Stimulated activated CD8-positive, alpha-beta memory T cell treated with anti-CD3 and anti-CD28 coated beads, Interleukin-7, amount 100 ng/mL, for 4 hours (primary cell): ENCODE measurements around the gene LMAN2.
"Not testable (repeated sequence)": the region's sequence is repeated elsewhere in the genome, so short reads cannot be mapped to it uniquely, and the experiment has no call there.

ENCODE experiments used
- DNase-seq, 2 donors: peaks; one replicate each; pipeline ENCODE4 v3.0.0-alpha.2; 2020; ENCODE audit warnings: low read depth in 2 of 2

The LMAN2 gene

GRCh38 chr5:177378884-177379883, 27.7 kb upstream of the LMAN2 start:
- DNase-seq = no peak

GRCh38 chr5:177377851-177378776, 26.6 kb upstream of the LMAN2 start:
- no peak for DNase-seq

GRCh38 chr5:177376107-177376506, 24.6 kb upstream of the LMAN2 start:
- DNase-seq = no peak

- DNase-seq = not testable (repeated sequence)
Measured at GRCh38 chr5:177375516-177375915, 24.0 kb upstream of the LMAN2 start.

- DNase-seq = no peak
Measured at GRCh38 chr5:177374211-177374610, 22.7 kb upstream of the LMAN2 start.

GRCh38 chr5:177373806-177374205, 22.3 kb upstream of the LMAN2 start:
- no peak for DNase-seq

- no peak for DNase-seq
Measured at GRCh38 chr5:177372910-177373309, 21.4 kb upstream of the LMAN2 start.

GRCh38 chr5:177372034-177372896, 20.8 kb upstream of the LMAN2 start:
- peak in 1 of 2 donors; percentile 28 for DNase-seq

GRCh38 chr5:177371120-177372033, 19.9 kb upstream of the LMAN2 start:
- DNase-seq = no peak

GRCh38 chr5:177370488-177371119, 19.1 kb upstream of the LMAN2 start:
- DNase-seq = no peak

GRCh38 chr5:177369645-177370440, 18.4 kb upstream of the LMAN2 start:
- DNase-seq = no peak

GRCh38 chr5:177368869-177369644, 17.6 kb upstream of the LMAN2 start:
- DNase-seq = no peak

- DNase-seq = no peak
Measured at GRCh38 chr5:177367981-177368868, 16.8 kb upstream of the LMAN2 start.

- DNase-seq = no peak
Measured at GRCh38 chr5:177367323-177367848, 15.9 kb upstream of the LMAN2 start.

- DNase-seq = no peak
Measured at GRCh38 chr5:177366528-177367322, 15.3 kb upstream of the LMAN2 start.
